GM18499 (cell line): ENCODE measurements around the gene ZNF318.
A peak's percentile ranks its signal among the peaks of the same experiment; 100 is the strongest.

Experiments
- ATAC-seq: cut with Tn5 transposase; IDR thresholded peaks from one replicate; pipeline ENCODE4 v1.9.1; 2021; ENCODE audit warnings: moderate number of reproducible peaks; ENCODE audit not compliant: insufficient read depth, unreplicated experiment

The ZNF318 gene

GRCh38 chr6:43339168-43339567 lies 30.3 kb downstream of the ZNF318 start:
- peak; percentile 62 for ATAC-seq

GRCh38 chr6:43338243-43338642 lies 31.2 kb downstream of the ZNF318 start:
- no peak for ATAC-seq

GRCh38 chr6:43336382-43336781 lies 33.1 kb downstream of the ZNF318 start:
- ATAC-seq, result no peak

DNA sequence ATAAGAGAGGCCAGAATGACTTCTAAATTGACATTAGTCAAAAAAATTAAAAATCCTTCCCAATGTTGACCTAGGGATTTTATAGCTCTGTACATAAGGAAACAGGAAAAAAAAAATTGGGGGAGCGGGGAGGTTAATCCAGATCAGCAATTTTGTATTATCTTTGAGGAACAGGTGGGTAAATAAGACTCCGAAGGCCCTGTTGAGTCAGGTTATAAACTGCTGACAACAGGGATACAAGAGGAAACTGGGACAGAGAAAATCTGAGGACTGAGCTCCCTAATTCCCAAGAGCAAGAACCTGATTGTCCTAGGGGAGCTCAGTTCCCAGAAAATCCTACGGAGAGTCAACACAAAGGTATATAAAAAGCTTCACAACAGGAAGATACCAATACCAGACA lies 34.0 kb downstream of the ZNF318 start:
- no peak for ATAC-seq

DNA sequence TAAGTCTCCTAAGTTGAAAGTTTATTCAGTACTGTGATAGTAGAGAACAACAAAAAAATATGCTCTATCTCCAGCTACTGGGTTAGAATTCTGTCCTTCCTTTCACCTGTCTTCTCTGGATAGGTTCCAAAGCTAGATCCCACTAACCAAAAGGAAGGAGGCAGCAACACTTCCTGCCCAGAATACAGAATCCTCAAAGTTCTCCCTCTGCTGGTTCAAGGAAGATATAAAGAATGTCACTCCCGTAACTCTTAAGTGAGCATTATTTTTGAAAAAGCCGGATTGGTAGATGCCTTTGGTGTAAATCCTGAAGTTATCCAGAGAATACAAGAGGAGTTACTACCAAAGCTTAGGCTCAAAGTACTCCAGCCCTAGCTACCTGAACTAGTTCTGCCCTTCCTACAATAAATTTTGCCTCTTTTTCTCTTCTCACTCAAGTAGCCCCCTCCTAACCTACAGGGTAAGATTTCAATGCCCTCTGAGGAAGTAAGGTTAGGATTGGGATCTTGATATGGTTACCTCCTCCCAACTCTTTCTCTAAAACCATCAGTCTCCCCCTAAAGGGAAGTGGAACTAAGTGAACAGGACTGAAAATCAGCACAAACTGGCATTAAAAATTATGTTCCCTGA lies 34.9 kb downstream of the ZNF318 start:
- no peak for ATAC-seq

DNA sequence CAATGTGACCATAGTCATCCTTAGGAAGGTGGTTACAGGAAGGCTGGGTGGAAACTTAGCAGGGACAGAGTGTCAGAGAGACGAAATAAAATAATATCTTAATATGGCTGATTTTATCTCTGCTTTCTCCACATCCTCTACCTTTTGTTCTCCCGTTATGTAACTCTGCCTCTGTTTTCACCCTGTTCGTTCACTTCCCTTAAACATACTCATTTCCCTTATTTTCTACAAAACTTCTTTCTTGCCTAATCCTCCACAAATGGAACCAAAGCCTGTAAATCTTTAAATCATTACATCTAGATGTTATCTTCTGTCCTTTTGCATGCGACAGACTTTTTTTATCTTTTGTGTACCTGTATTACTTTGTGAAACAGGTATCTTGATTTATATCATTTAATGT lies 37.6 kb downstream of the ZNF318 start:
- ATAC-seq, result no peak

DNA sequence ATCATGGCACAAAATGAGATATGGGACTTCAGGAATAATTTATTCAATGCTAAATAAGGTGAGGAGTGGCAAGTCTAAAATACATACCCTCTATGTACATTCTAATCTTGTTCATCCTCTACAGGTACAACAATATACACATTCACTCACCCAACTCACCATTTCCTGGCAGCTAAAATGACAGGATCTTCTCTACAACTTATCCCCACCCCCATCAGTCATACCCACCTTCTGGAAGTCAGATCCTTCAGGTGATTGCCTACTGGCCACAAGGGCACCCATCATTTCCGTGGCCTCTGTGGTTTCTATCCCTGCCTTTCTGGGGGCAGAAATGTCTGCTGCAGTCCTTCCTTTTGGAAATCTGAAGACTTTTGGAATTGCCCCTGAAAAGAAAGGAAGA lies 38.0 kb downstream of the ZNF318 start:
- no peak for ATAC-seq

DNA sequence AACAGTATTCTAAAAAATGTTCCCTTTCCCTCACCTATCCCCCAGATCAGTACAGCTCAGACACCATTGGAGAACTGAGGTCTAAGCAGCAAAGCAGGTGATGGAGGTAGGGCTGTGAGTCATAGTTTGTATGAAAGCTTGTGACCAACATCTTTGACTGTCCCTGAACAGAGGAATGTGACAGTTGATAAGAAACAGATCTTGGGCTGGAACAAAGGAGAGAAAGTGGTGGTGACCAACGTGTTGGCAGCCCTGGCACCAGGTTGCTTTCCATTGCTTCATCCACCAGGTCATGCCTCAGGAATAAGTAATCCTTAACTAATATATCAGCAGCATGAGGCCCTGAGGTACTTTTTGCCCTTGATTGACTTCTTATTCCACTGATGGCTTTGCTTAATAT lies 40.9 kb downstream of the ZNF318 start:
- ATAC-seq, result no peak

DNA sequence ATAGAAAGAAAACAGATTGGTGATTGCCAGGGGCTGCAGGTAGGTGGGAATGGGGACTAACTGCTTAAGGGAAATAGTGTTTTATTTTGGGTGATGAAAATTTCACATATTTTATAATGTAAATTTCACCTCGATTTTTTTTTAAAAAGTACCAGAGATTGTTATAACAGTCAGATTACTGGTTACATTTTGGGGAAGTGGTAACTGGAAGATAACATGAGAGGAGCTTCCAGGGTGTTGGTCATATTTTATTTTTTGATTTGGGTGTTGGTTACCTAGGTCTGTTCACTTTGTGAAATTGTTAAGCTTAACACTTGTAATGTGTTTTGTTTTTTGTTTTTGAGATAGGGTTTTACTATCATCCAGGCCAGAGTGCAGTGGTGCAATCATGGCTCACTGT lies 43.6 kb downstream of the ZNF318 start:
- no peak for ATAC-seq

- ATAC-seq, result no peak
Measured at GRCh38 chr6:43318011-43318410, 51.4 kb downstream of the ZNF318 start.

GRCh38 chr6:43313813-43314212 lies 55.6 kb downstream of the ZNF318 start:
- no peak for ATAC-seq

- no peak for ATAC-seq
Measured at GRCh38 chr6:43311666-43312065, 57.8 kb downstream of the ZNF318 start.

- no peak for ATAC-seq
Measured at GRCh38 chr6:43310624-43311023, 58.8 kb downstream of the ZNF318 start.

GRCh38 chr6:43310134-43310533 lies 59.3 kb downstream of the ZNF318 start:
- no peak for ATAC-seq

DNA sequence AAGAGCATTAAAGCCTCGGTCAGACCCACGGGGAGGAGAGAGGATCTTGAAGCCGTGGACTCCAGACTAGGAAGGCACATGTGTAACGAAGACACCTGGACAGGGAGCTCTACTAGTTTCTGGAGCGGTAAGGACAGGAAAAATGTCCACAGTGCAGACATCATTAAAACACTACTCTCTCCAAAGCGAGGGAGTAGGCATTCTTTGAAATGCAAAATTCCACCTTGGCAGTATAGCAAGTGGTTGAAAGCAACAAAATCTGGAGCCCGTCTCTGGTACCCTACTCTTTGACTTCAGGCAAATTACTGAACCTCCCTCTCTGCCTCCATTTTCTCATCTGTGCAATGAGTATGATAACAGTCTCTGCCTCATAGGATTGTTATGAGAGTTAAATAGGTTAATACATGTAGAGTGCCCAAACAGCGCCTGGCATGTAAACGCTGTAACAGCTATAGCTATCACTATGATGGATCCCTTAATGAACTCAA lies 60.4 kb downstream of the ZNF318 start:
- no peak for ATAC-seq

DNA sequence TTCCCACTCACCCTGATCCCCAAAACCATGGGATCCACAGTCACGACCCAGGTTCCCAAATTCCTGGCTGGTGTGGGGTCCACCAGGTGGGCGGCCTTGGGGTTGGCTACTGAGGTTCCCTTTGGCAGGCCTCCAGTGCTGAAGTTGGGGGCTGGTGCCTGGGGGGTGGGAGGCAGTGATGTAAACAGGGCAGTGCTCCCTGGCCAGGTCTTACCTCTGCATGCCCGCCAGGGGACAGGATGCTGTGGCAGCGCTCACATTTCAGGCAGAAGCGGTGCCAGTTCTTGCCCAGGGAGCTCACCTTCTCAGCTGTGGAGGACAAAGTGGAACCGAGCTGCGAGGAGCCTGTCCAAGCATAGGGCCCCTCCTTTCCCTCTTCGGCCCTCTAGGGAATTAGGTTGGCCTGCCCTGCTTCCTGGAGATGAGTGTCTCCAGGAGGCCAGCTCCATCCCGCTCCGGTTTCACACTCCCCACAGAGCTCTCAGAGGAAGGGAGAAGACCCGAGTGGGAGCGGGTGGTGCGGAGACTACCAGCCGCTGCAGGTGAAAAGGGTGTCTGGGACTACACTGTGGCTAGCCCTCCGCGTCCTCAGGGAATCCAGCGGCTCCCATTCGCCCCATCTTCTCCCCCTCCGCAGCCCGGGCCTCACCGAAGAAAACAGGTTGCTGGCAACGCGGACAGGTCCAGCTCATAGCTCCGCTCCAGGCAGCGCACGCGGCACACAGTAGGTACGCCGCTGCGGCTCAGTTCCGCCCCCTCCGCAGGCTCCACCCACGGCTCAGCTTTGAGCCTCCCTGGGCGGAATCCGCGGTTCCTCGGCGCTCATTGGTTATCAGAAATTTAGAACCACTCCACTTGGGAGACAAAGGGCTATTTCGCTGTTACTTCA lies 61.1 kb downstream of the ZNF318 start, which contains the start of gene CRIP3:
CRIP3 (minus strand) TSS at position 726 of the 889 bp plus-strand sequence; CDS start at position 692, 34 bp downstream.
- no peak for ATAC-seq

DNA sequence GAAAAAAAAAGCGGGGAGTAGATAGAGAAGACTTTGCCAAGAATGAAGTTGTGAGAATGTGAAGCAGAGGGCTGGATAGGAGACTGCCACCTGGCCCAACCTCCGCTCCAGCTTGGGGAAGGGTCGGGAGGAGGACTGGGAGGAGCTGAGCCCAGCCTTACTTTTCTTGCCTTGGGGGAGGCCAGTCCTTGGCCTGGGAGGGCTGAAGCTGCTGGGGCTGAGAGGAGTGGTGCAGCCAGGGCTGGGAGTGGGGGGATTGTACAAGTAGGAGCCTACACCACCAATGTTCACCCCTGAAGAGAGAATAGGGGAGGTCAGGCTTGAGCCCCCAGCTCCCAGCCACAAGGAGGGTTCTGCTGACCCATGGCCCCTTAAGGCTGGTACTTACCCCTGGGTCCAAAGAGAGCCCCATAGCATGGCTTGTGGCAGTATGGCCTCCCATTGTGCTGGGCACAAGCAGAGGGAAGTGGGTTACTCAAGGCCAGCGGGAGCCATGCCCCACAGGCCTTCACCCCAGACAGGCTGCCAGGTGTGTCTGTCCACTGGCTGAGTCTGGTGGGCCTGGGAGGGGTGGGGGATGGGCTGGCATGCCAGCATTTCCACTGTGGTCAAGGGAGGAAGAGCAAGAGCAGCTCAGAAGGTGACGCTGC lies 61.9 kb downstream of the ZNF318 start:
- no peak for ATAC-seq

DNA sequence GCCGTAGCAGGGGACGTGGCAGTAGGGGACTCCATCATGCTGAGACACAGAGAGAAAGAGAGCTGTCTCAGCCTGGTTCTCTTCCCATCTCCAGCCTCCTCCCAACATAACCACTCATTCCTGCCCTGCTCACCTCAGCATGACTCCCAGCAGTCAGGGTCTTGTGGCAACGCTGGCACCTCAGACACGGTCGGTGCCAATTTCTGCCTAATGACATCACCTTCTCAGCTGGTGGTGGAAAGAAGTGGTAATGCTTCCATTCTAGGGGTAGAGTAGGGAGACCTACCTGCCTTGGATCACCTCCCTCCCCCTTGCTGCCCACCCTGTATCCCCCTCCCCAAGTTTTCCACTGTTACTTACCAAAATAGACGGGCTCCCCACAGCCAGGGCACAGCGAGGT lies 63.4 kb downstream of the ZNF318 start:
- ATAC-seq, result no peak

DNA sequence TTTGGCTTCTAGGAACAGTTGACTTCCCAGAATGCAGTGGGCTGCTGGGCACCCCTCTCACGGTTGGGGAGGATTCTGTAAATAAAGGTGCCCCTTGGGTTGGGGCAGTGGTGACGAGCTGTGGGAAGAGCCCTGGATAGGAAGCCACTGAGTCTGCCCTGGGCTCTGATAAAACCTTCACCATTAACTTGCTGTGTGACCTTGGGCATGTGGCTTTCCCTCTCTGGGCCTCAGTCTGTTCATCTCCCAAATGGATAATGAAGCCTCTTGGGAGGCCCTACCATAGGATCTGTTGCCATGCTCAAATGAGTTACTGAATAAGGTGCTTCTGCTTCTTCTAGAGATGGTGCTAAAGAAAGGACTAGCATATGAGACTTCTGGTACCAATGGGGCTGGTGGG lies 64.6 kb downstream of the ZNF318 start:
- no peak for ATAC-seq

DNA sequence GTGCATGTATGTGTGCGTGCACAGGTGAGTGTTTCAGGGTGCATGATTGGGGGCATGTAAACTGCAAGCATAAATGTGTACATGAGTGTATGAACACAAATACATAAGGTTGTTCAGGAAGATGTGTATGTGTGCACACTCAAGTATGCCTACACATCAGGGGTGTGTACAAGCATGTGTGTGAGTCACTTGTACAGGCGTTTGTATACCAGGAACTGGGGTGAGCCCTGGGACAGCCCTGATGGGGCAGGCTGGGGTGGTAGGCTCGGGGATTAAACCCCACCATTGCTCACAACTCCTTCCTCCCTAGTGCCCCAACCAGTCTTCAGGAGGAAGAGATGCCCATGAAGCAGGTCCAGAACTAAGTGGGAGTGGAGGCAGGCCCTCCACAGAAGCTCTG lies 65.1 kb downstream of the ZNF318 start:
- no peak for ATAC-seq

DNA sequence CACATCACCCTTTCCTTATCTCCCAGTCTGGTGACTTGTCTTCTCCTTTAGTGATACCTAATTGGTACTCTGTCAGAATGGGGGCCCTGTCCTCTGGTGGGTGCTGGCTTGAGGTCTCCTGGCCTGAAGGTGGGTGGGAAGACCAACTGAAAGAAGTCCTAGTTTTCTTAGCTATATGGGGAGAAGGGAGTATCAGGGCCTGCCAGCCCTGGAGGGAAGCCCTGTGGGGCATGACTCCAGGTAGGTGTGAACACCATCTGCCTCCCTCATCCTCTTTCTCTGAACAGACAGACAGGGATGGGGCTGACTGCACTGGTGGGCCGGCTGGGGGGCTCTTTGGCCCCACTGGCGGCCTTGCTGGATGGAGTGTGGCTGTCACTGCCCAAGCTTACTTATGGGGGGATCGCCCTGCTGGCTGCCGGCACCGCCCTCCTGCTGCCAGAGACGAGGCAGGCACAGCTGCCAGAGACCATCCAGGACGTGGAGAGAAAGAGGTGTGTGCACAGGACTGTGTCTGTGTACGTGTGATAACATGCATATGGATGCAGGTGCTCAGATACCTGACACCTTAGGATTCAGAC lies 65.6 kb downstream of the ZNF318 start:
- no peak for ATAC-seq
